GM19467 (cell line): ENCODE results near the gene PCDH9.
"Not testable (repeated sequence)": the region's sequence is repeated elsewhere in the genome, so short reads cannot be mapped to it uniquely, and the experiment has no call there.

Experiments
- ATAC-seq: cut with Tn5 transposase; IDR thresholded peaks from one replicate; pipeline ENCODE4 v1.9.1; 2021; ENCODE audit warnings: mild to moderate bottlenecking, moderate library complexity; ENCODE audit not compliant: unreplicated experiment

The PCDH9 gene

GRCh38 chr13:66933527-66933926 lies 296.6 kb downstream of the PCDH9 start:
- ATAC-seq = no peak

GRCh38 chr13:66927562-66927961 lies 302.6 kb downstream of the PCDH9 start:
- ATAC-seq = no peak

- ATAC-seq = no peak
Measured at GRCh38 chr13:66926851-66927524, 303.1 kb downstream of the PCDH9 start.

- no peak for ATAC-seq
Measured at GRCh38 chr13:66926200-66926850, 303.8 kb downstream of the PCDH9 start.

- ATAC-seq = no peak
Measured at GRCh38 chr13:66922444-66922843, 307.7 kb downstream of the PCDH9 start.

- no peak for ATAC-seq
Measured at GRCh38 chr13:66921437-66921836, 308.7 kb downstream of the PCDH9 start.

GRCh38 chr13:66915596-66916185 lies 314.4 kb downstream of the PCDH9 start:
- no peak for ATAC-seq

- ATAC-seq = no peak
Measured at GRCh38 chr13:66914155-66914554, 316.0 kb downstream of the PCDH9 start.

- ATAC-seq = no peak
Measured at GRCh38 chr13:66911411-66911939, 318.7 kb downstream of the PCDH9 start.

GRCh38 chr13:66899955-66900354 lies 330.2 kb downstream of the PCDH9 start:
- ATAC-seq = no peak

GRCh38 chr13:66896933-66897332 lies 333.2 kb downstream of the PCDH9 start:
- ATAC-seq = no peak

GRCh38 chr13:66895780-66896179 lies 334.4 kb downstream of the PCDH9 start:
- no peak for ATAC-seq

- no peak for ATAC-seq
Measured at GRCh38 chr13:66895320-66895719, 334.8 kb downstream of the PCDH9 start.

- ATAC-seq = no peak
Measured at GRCh38 chr13:66888698-66889097, 341.4 kb downstream of the PCDH9 start.

GRCh38 chr13:66887088-66887487 lies 343.0 kb downstream of the PCDH9 start:
- peak; percentile 74 for ATAC-seq

- ATAC-seq = no peak
Measured at GRCh38 chr13:66886264-66886663, 343.9 kb downstream of the PCDH9 start.

- not testable (repeated sequence) for ATAC-seq
Measured at GRCh38 chr13:66881170-66881569, 349.0 kb downstream of the PCDH9 start.

GRCh38 chr13:66879988-66880387 lies 350.1 kb downstream of the PCDH9 start:
- ATAC-seq = no peak

- no peak for ATAC-seq
Measured at GRCh38 chr13:66875264-66875663, 354.9 kb downstream of the PCDH9 start.

- no peak for ATAC-seq
Measured at GRCh38 chr13:66864627-66865026, 365.5 kb downstream of the PCDH9 start.

- ATAC-seq = no peak
Measured at GRCh38 chr13:66860878-66861417, 369.2 kb downstream of the PCDH9 start.
